Liver (tissue), 9 donors: ENCODE data around the gene SPG21. TPM values are rescaled to one million over a fixed set of nuclear protein-coding genes. Genes with fewer than 3 reads are reported as not detected.

Experiments used
- DNase-seq: peaks from one replicate; pipeline ENCODE4 v3.0.0-alpha.2; 2017; ENCODE audit warnings: low spot score
- H3K27ac ChIP-seq, 2 donors: one replicate each; pipeline ENCODE4 v1.7.0; 2013; ENCODE audit warnings: inconsistent platforms in 2 of 2, low read length in 2 of 2, control low read depth in 1 of 2, low read depth in 1 of 2, mild to moderate bottlenecking in 1 of 2
- H3K27me3 ChIP-seq, 4 donors: one replicate each; pipeline versions ENCODE4 v1.6.1 to v1.7.0; 2013; ENCODE audit warnings: low read length in 3 of 4, inconsistent platforms in 1 of 4, mild to moderate bottlenecking in 1 of 4, moderate library complexity in 1 of 4; ENCODE audit not compliant: control insufficient read depth in 4 of 4, insufficient read depth in 4 of 4
- H3K36me3 ChIP-seq, 4 donors: one replicate each; pipeline versions ENCODE4 v1.6.1 to v1.7.0; 2013; ENCODE audit warnings: low read length in 3 of 4, mild to moderate bottlenecking in 3 of 4, low read depth in 1 of 4, moderate library complexity in 1 of 4; ENCODE audit not compliant: control insufficient read depth in 4 of 4, insufficient read depth in 3 of 4
- H3K4me1 ChIP-seq, 4 donors: one replicate each; pipeline versions ENCODE4 v1.6.1 to v1.7.0; 2013; ENCODE audit warnings: low read length in 3 of 4, mild to moderate bottlenecking in 3 of 4, moderate library complexity in 1 of 4; ENCODE audit not compliant: control insufficient read depth in 4 of 4, insufficient read depth in 4 of 4
- H3K4me3 ChIP-seq, 3 donors: one replicate each; pipeline versions ENCODE4 v1.6.1 to v1.7.0; 2013; ENCODE audit warnings: low read length in 3 of 3, control low read depth in 1 of 3, low read depth in 1 of 3, mild to moderate bottlenecking in 1 of 3
- H3K9ac ChIP-seq, 2 donors: one replicate each; pipeline ENCODE4 v1.7.0; 2013; ENCODE audit warnings: low read length in 2 of 2, mild to moderate bottlenecking in 2 of 2, moderate library complexity in 2 of 2, control low read depth in 1 of 2, low read depth in 1 of 2
- H3K9me3 ChIP-seq, 4 donors: one replicate each; pipeline versions ENCODE4 v1.6.1 to v1.7.0; 2013; ENCODE audit warnings: low read length in 3 of 4; ENCODE audit not compliant: control insufficient read depth in 4 of 4
- ATF3 ChIP-seq: IDR thresholded peaks from 2 replicates; pipeline ENCODE4 v1.6.1; 2016; ENCODE audit warnings: antibody characterized with exemption
- CTCF ChIP-seq: fragments of 150-350 bp; IDR thresholded peaks from 2 replicates; pipeline ENCODE4 v1.5.1; 2017; ENCODE audit warnings: improper control_type of control experiment, low read depth, low read length; ENCODE audit not compliant: missing input control
- EGR1 ChIP-seq, 2 donors: IDR thresholded peaks; 2 replicates each; pipeline ENCODE4 v1.6.1; 2016 to 2018; ENCODE audit warnings: antibody characterized with exemption in 2 of 2, low read depth in 2 of 2
- FOXA1 ChIP-seq: IDR thresholded peaks from 2 replicates; pipeline ENCODE4 v1.6.1; 2016; ENCODE audit warnings: antibody characterized with exemption
- FOXA2 ChIP-seq: IDR thresholded peaks from 2 replicates; pipeline ENCODE4 v1.6.1; 2016; ENCODE audit warnings: antibody characterized with exemption
- GABPA ChIP-seq, 2 donors: IDR thresholded peaks in 1 of 2; conservative IDR thresholded peaks in 1 of 2; 2 replicates each; pipeline ENCODE4 v1.6.1; 2016; ENCODE audit warnings: antibody characterized with exemption in 2 of 2, mild to moderate bottlenecking in 1 of 2, moderate library complexity in 1 of 2
- HNF4A ChIP-seq, 2 donors: conservative IDR thresholded peaks; 2 replicates each; pipeline ENCODE4 v1.6.1; 2016; ENCODE audit warnings: antibody characterized with exemption in 2 of 2, mild to moderate bottlenecking in 2 of 2
- HNF4G ChIP-seq: IDR thresholded peaks from 2 replicates; pipeline ENCODE4 v1.6.1; 2016; ENCODE audit warnings: antibody characterized with exemption
- JUND ChIP-seq, 2 donors: IDR thresholded peaks; 2 replicates each; pipeline ENCODE4 v1.6.1; 2016; ENCODE audit warnings: antibody characterized with exemption in 2 of 2
- MAX ChIP-seq: IDR thresholded peaks from 2 replicates; pipeline ENCODE4 v1.6.1; 2016; ENCODE audit warnings: antibody characterized with exemption
- NR2F2 ChIP-seq: IDR thresholded peaks from 2 replicates; pipeline ENCODE4 v1.6.1; 2016; ENCODE audit warnings: antibody characterized with exemption
- RAD21 ChIP-seq, 2 donors: IDR thresholded peaks; 2 replicates each; pipeline ENCODE4 v1.6.1; 2016; ENCODE audit warnings: antibody characterized with exemption in 2 of 2, mild to moderate bottlenecking in 2 of 2
- REST ChIP-seq: IDR thresholded peaks from 2 replicates; pipeline ENCODE4 v1.6.1; 2016; ENCODE audit warnings: antibody characterized with exemption, mild to moderate bottlenecking
- RXRA ChIP-seq, 2 donors: IDR thresholded peaks; 2 replicates each; pipeline ENCODE4 v1.6.1; 2017 to 2018; ENCODE audit warnings: antibody characterized with exemption in 2 of 2, mild to moderate bottlenecking in 1 of 2
- SP1 ChIP-seq: IDR thresholded peaks from 2 replicates; pipeline ENCODE4 v1.6.1; 2018; ENCODE audit warnings: antibody characterized with exemption, mild to moderate bottlenecking
- TAF1 ChIP-seq: conservative IDR thresholded peaks from 2 replicates; pipeline ENCODE4 v1.6.1; 2016; ENCODE audit warnings: antibody characterized with exemption, mild to moderate bottlenecking
- YY1 ChIP-seq: IDR thresholded peaks from 2 replicates; pipeline ENCODE4 v1.6.1; 2016; ENCODE audit warnings: antibody characterized with exemption, mild to moderate bottlenecking
- ZBTB33 ChIP-seq: IDR thresholded peaks from 2 replicates; pipeline ENCODE4 v1.6.1; 2016; ENCODE audit warnings: antibody characterized with exemption
- WGBS: extraction: QIAGEN DNeasy Blood & Tissue Kit; methylation state at CpG from one replicate; pipeline ENCODE4 v1.1.7; 2013; 5-methylcytosine and 5-hydroxymethylcytosine counted together
- polyA plus RNA-seq, 2 donors: library from polyadenylated mRNA; stranded (reverse) in 1 of 2; unstranded in 1 of 2; fragments of 200-250 nt in 1 of 2; fragments of >200 nt in 1 of 2; fragmentation: Nextera tagmentation in 1 of 2; extraction: Ambion mirVana in 1 of 2; gene quantifications; one replicate each; pipeline versions ENCODE4 v1.2.1 to v1.2.3, GENCODE V29; 2013 to 2015
- total RNA-seq, 2 donors: library from RNA; depleted of rRNA; stranded (reverse); fragments of >200 nt; gene quantifications; one replicate each; pipeline ENCODE4 v1.2.3, GENCODE V29; 2014
- donor health status: healthy.
- donor health status: healthy.
- donor health status: healthy.
- donor health status: healthy.
- donor health status: healthy.

The SPG21 gene
- total and polyA plus RNA-seq, 4 donors = 27.4 to 50.7 (median 41.2) TPM

GRCh38 chr15:65006876-65007275 is 17.2 kb upstream of the SPG21 start:
- TF ChIP-seq YY1 = no peak
- TF ChIP-seq EGR1 (IDR thresholded peaks at IDR 0.05; ENCODE audit: low read depth in 2 of 2) = no peak
- TF ChIP-seq FOXA1 = no peak
- TF ChIP-seq JUND (IDR thresholded peaks at IDR 0.05) = no peak
- TF ChIP-seq MAX = no peak
- TF ChIP-seq CTCF = no peak
- TF ChIP-seq HNF4A (conservative IDR thresholded peaks at IDR 0.05) = no peak
- TF ChIP-seq HNF4G = no peak
- TF ChIP-seq TAF1 = no peak
- no peak overlapping the region for H3K27ac ChIP-seq
- 98% methylated on average over 3 of the region's 3 CpGs for WGBS
- H3K36me3 ChIP-seq = peaks cover 0 to 24% (median 9%) of the 10 kb centered on the region in 4 donors
- no peak overlapping the region for H3K4me3 ChIP-seq
- no peak overlapping the region for H3K9ac ChIP-seq
- no peaks in the 10 kb centered on the region for H3K27me3 ChIP-seq
- no peaks in the 10 kb centered on the region for H3K4me1 ChIP-seq
- no peak for DNase-seq
- H3K9me3 ChIP-seq = no peaks in the 10 kb centered on the region

GRCh38 chr15:65004993-65005392 is 15.3 kb upstream of the SPG21 start:
- no peak for DNase-seq
- H3K9ac ChIP-seq = no peak overlapping the region
- H3K36me3 ChIP-seq = peaks cover 2 to 17% (median 7%) of the 10 kb centered on the region in 4 donors
- H3K9me3 ChIP-seq = no peaks in the 10 kb centered on the region
- H3K4me1 ChIP-seq = no peaks in the 10 kb centered on the region
- H3K4me3 ChIP-seq = no peak overlapping the region
- WGBS = 94% methylated on average over 3 of the region's 3 CpGs
- TF ChIP-seq FOXA1 (no peak), YY1 (no peak), MAX (no peak), HNF4A (conservative IDR thresholded peaks at IDR 0.05) (no peak), ATF3 (no peak), JUND (IDR thresholded peaks at IDR 0.05) (no peak), NR2F2 (no peak), EGR1 (IDR thresholded peaks at IDR 0.05; ENCODE audit: low read depth in 2 of 2) (no peak), HNF4G (no peak), SP1 (no peak), ZBTB33 (no peak), GABPA (IDR thresholded peaks at IDR 0.05 in 1 of 2, conservative IDR thresholded peaks at IDR 0.05 in 1 of 2) (no peak), RAD21 (IDR thresholded peaks at IDR 0.05) (no peak), CTCF (no peak), RXRA (IDR thresholded peaks at IDR 0.05) (no peak), TAF1 (no peak), FOXA2 (no peak), REST (no peak)
- no peaks in the 10 kb centered on the region for H3K27me3 ChIP-seq
- no peak overlapping the region for H3K27ac ChIP-seq
